ENCODE measurements around the gene FAM90A1.
"Not testable (repeated sequence)": the region's sequence is repeated elsewhere in the genome, so short reads cannot be mapped to it uniquely, and the experiment has no call there.

GRCh38 chr12:8222303-8222702 is 5.1 kb downstream of the FAM90A1 start:
- not testable (repeated sequence) for TF ChIP-seq CTCF (IDR thresholded peaks at IDR 0.05; ENCODE audit: borderline replicate concordance, extremely low read depth, low read length, poor library complexity, severe bottlenecking); EZH2 (IDR thresholded peaks at IDR 0.05; ENCODE audit: borderline replicate concordance, low read depth, low read length, severe bottlenecking)

All from DND-41 (cell line).